HT-29 (cell line): ENCODE results near the gene ZNF710. TPM values are rescaled to one million over a fixed set of nuclear protein-coding genes. Genes with fewer than 3 reads are reported as not detected.

Experiments used
- DNase-seq: peaks from one replicate; pipeline ENCODE4 v3.0.0-alpha.2; 2015; ENCODE audit warnings: low spot score
- total RNA-seq: library from RNA; depleted of rRNA; stranded (reverse); fragments of >200 nt; shearing (Covaris generic); gene quantifications from 2 replicates; pipeline ENCODE4 v1.2.3, GENCODE V29; 2014

ZNF710 gene
- total RNA-seq, 1 experiment from 2014 or later = 66.9 TPM

GRCh38 chr15:90016721-90017120 is 15.6 kb downstream of the ZNF710 start:
- DNase-seq = no peak

- no peak for DNase-seq
Observed at GRCh38 chr15:90018216-90018831, 17.2 kb downstream of the ZNF710 start.

- no peak for DNase-seq
Observed at GRCh38 chr15:90019611-90020010, 18.5 kb downstream of the ZNF710 start.

GRCh38 chr15:90020021-90020735 is 19.1 kb downstream of the ZNF710 start:
- DNase-seq = no peak

- no peak for DNase-seq
Observed at GRCh38 chr15:90020936-90021507, 19.9 kb downstream of the ZNF710 start.

GRCh38 chr15:90022345-90022744 is 21.2 kb downstream of the ZNF710 start:
- DNase-seq = no peak

- no peak for DNase-seq
Observed at GRCh38 chr15:90022905-90023700, 22.0 kb downstream of the ZNF710 start.

- no peak for DNase-seq
Observed at GRCh38 chr15:90024406-90024805, 23.3 kb downstream of the ZNF710 start.

- no peak for DNase-seq
Observed at GRCh38 chr15:90025489-90026033, 24.4 kb downstream of the ZNF710 start.

- DNase-seq = no peak
Observed at GRCh38 chr15:90028376-90028944, 27.3 kb downstream of the ZNF710 start.

GRCh38 chr15:90029024-90029423 is 27.9 kb downstream of the ZNF710 start:
- peak; percentile 95 for DNase-seq

- DNase-seq = no peak
Observed at GRCh38 chr15:90030376-90030775, 29.3 kb downstream of the ZNF710 start.

- no peak for DNase-seq
Observed at GRCh38 chr15:90031231-90031791, 30.2 kb downstream of the ZNF710 start.

- peak; percentile 26 for DNase-seq
Observed at GRCh38 chr15:90033006-90033405, 31.9 kb downstream of the ZNF710 start.

- no peak for DNase-seq
Observed at GRCh38 chr15:90033448-90033847, 32.3 kb downstream of the ZNF710 start.

- DNase-seq = peak; percentile 92
Observed at GRCh38 chr15:90035095-90035839, 34.1 kb downstream of the ZNF710 start.

GRCh38 chr15:90035840-90036230 is 34.7 kb downstream of the ZNF710 start:
- DNase-seq = no peak

GRCh38 chr15:90036343-90036742 is 35.2 kb downstream of the ZNF710 start:
- no peak for DNase-seq

GRCh38 chr15:90036806-90037510 is 35.8 kb downstream of the ZNF710 start:
- DNase-seq = no peak

- no peak for DNase-seq
Observed at GRCh38 chr15:90037511-90037860, 36.4 kb downstream of the ZNF710 start.
